H9 (cell line): ENCODE results near the gene CYB5A. TPM values are rescaled to one million over a fixed set of nuclear protein-coding genes. Genes with fewer than 3 reads are reported as not detected.

ENCODE experiments used
- DNase-seq: peaks from one replicate; pipeline ENCODE4 v3.0.0-alpha.2; 2017
- H2AFZ ChIP-seq: one replicate; pipeline ENCODE4 v1.6.1; 2013; ENCODE audit warnings: mild to moderate bottlenecking, low read length, control low read depth, moderate library complexity
- H2AK5ac ChIP-seq: 2 replicates; pipeline ENCODE4 v1.6.1; 2013; ENCODE audit warnings: low read length, control low read depth, mixed read lengths; ENCODE audit not compliant: insufficient read length
- H2BK120ac ChIP-seq: one replicate; pipeline ENCODE4 v1.6.1; 2013; ENCODE audit warnings: low read depth, mild to moderate bottlenecking, low read length, control low read depth, inconsistent platforms; ENCODE audit not compliant: poor library complexity, severe bottlenecking
- H2BK12ac ChIP-seq: 2 replicates; pipeline ENCODE4 v1.6.1; 2013; ENCODE audit warnings: low read length, control low read depth, mixed read lengths, low read depth; ENCODE audit not compliant: insufficient read length
- H2BK15ac ChIP-seq: 2 replicates; pipeline ENCODE4 v1.6.1; 2013; ENCODE audit warnings: low read depth, low read length, control low read depth
- H2BK20ac ChIP-seq: one replicate; pipeline ENCODE4 v1.6.1; 2013; ENCODE audit warnings: low read depth, mild to moderate bottlenecking, low read length, control low read depth, inconsistent platforms; ENCODE audit not compliant: poor library complexity, severe bottlenecking
- H2BK5ac ChIP-seq: 2 replicates; pipeline ENCODE4 v1.6.1; 2013; ENCODE audit warnings: low read length, control low read depth, mixed read lengths; ENCODE audit not compliant: insufficient read length
- H3K14ac ChIP-seq: 2 replicates; pipeline ENCODE4 v1.6.1; 2013; ENCODE audit warnings: low read length, control low read depth; ENCODE audit not compliant: insufficient read depth
- H3K18ac ChIP-seq: 2 replicates; pipeline ENCODE4 v1.6.1; 2013; ENCODE audit warnings: low read depth, mild to moderate bottlenecking, mixed read lengths, low read length, control low read depth; ENCODE audit not compliant: insufficient read length
- H3K23ac ChIP-seq: 2 replicates; pipeline ENCODE4 v1.6.1; 2013; ENCODE audit warnings: low read length, control low read depth, mixed read lengths, low read depth; ENCODE audit not compliant: insufficient read length
- H3K23me2 ChIP-seq: 2 replicates; pipeline ENCODE4 v1.6.1; 2013; ENCODE audit warnings: low read depth, mild to moderate bottlenecking, mixed read lengths, low read length, control low read depth; ENCODE audit not compliant: insufficient read length, poor library complexity, severe bottlenecking
- H3K27ac ChIP-seq: 2 replicates; pipeline ENCODE4 v1.5.1; 2013; ENCODE audit warnings: low read length, control low read depth, mixed read lengths, low read depth; ENCODE audit not compliant: insufficient read length
- H3K27me3 ChIP-seq: 2 replicates; pipeline ENCODE4 v1.6.1; 2013; ENCODE audit warnings: low read length, control low read depth, inconsistent platforms; ENCODE audit not compliant: insufficient read depth
- H3K4ac ChIP-seq: 2 replicates; pipeline ENCODE4 v1.6.1; 2013; ENCODE audit warnings: low read depth, mild to moderate bottlenecking, control low read depth, inconsistent platforms, low read length, moderate library complexity
- H3K4me1 ChIP-seq: 2 replicates; pipeline ENCODE4 v1.6.1; 2013; ENCODE audit warnings: low read length, control low read depth, inconsistent platforms; ENCODE audit not compliant: insufficient read depth
- H3K4me2 ChIP-seq: 2 replicates; pipeline ENCODE4 v1.6.1; 2013; ENCODE audit warnings: low read length, control low read depth, mixed read lengths; ENCODE audit not compliant: insufficient read length, insufficient read depth
- H3K56ac ChIP-seq: 2 replicates; pipeline ENCODE4 v1.6.1; 2013; ENCODE audit warnings: low read depth, mild to moderate bottlenecking, mixed read lengths, low read length, control low read depth; ENCODE audit not compliant: insufficient read length
- H3K79me1 ChIP-seq: 2 replicates; pipeline ENCODE4 v1.6.1; 2013; ENCODE audit warnings: low read depth, mild to moderate bottlenecking, moderate library complexity, low read length, control low read depth, inconsistent platforms; ENCODE audit not compliant: insufficient read depth, poor library complexity, severe bottlenecking
- H3K79me2 ChIP-seq: 2 replicates; pipeline ENCODE4 v1.6.1; 2013; ENCODE audit warnings: low read length, control low read depth, inconsistent platforms; ENCODE audit not compliant: insufficient read depth
- H3K9ac ChIP-seq: 2 replicates; pipeline ENCODE4 v1.6.1; 2013; ENCODE audit warnings: low read length, control low read depth, mixed read lengths; ENCODE audit not compliant: insufficient read length; ENCODE audit errors: extremely low read depth
- H3K9me3 ChIP-seq: one replicate; pipeline ENCODE4 v1.6.1; 2013; ENCODE audit warnings: low read depth, low read length, inconsistent platforms; ENCODE audit not compliant: control insufficient read depth
- H3T11ph ChIP-seq: one replicate; pipeline ENCODE4 v1.6.1; 2013; ENCODE audit warnings: mild to moderate bottlenecking, low read length, control low read depth, inconsistent platforms
- H4K20me1 ChIP-seq: one replicate; pipeline ENCODE4 v1.6.1; 2013; ENCODE audit not compliant: control insufficient read depth, insufficient read length, insufficient read depth
- H4K5ac ChIP-seq: 2 replicates; pipeline ENCODE4 v1.6.1; 2013; ENCODE audit warnings: low read depth, mild to moderate bottlenecking, mixed read lengths, low read length, control low read depth; ENCODE audit not compliant: insufficient read length
- H4K8ac ChIP-seq: replicated peaks from 2 replicates; pipeline ENCODE4 v1.6.1; 2013; ENCODE audit warnings: low read length, control low read depth, mixed read lengths, low read depth; ENCODE audit not compliant: insufficient read length
- H4K91ac ChIP-seq: 2 replicates; pipeline ENCODE4 v1.6.1; 2013; ENCODE audit warnings: low read depth, mild to moderate bottlenecking, moderate library complexity, mixed read lengths, low read length, control low read depth; ENCODE audit not compliant: insufficient read length
- H3K27ac Mint-ChIP-seq, 3 experiments: 2 replicates in 2 of 3; 3 replicates in 1 of 3; pipeline ENCODE4 v1.8.0; 2020 to 2021; ENCODE audit warnings: mixed read lengths in 3 of 3, mild to moderate bottlenecking in 1 of 3, moderate library complexity in 1 of 3
- H3K27me3 Mint-ChIP-seq: 2 replicates; pipeline ENCODE4 v1.8.0; 2021; ENCODE audit warnings: low read depth, mild to moderate bottlenecking, moderate library complexity, mixed read lengths
- H3K36me3 Mint-ChIP-seq, 3 experiments: 2 replicates in 2 of 3; 3 replicates in 1 of 3; pipeline ENCODE4 v1.8.0; 2020 to 2021; ENCODE audit warnings: low read depth in 3 of 3, mixed read lengths in 3 of 3; ENCODE audit not compliant: insufficient read depth in 1 of 3
- H3K4me1 Mint-ChIP-seq, 2 experiments: 2 replicates each; pipeline ENCODE4 v1.8.0; 2020; ENCODE audit warnings: mixed read lengths in 2 of 2
- H3K4me3 Mint-ChIP-seq, 2 experiments: 2 replicates in 1 of 2; 3 replicates in 1 of 2; pipeline ENCODE4 v1.8.0; 2020 to 2021; ENCODE audit warnings: mild to moderate bottlenecking in 2 of 2, mixed read lengths in 2 of 2, moderate library complexity in 1 of 2
- H3K9me3 Mint-ChIP-seq, 2 experiments: 2 replicates in 1 of 2; 3 replicates in 1 of 2; pipeline ENCODE4 v1.8.0; 2020; ENCODE audit warnings: mild to moderate bottlenecking in 2 of 2, mixed read lengths in 2 of 2, moderate library complexity in 1 of 2
- WGBS: extraction: QIAGEN DNeasy Blood & Tissue Kit; methylation state at CpG from one replicate; pipeline ENCODE4 v1.1.7; 2013; ENCODE audit warnings: missing lambda C conversion rate, low lambda C conversion rate, mixed read lengths; ENCODE audit not compliant: insufficient read length; ENCODE audit errors: extremely low coverage; 5-methylcytosine and 5-hydroxymethylcytosine counted together
- total RNA-seq: library from RNA; stranded (reverse); gene quantifications from 2 replicates; pipeline ENCODE4 v1.2.1, GENCODE V29; 2021
- TF ChIP-seq, protein P1 (sequence below): fragments of 200-600 bp; sonication (generic); conservative IDR thresholded peaks from 3 replicates; pipeline ENCODE4 v1.8.0; 2021; ENCODE audit warnings: antibody characterized with exemption, mild to moderate bottlenecking

Gene CYB5A
- total RNA-seq, 1 experiment from 2014 or later, result 93.2 TPM

DNA sequence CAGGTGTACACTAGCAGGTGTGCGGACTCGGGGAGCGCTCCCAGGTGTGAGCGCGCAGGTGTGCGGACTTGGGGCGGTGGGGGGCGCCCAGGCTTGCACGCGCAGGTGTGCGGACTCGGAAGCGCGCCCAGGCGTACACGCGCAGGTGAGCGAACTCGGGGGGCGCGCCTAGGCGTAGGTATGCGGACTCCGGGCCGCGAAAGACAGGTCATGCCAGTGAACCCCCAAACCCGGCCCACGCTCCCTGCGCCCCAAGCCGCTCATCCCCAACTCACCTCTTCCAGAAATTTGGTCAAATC lies 342 bp downstream of the CYB5A start:
- H4K5ac ChIP-seq, result no peak overlapping the region
- H3K27ac Mint-ChIP-seq, result peak overlapping the region; percentile 76 to 96 (median 96); a peak in 6 of 7 replicates

More for the DNA sequence above, 342 bp downstream of the CYB5A start:
- no CpG with 5 or more reads among the region's 30 CpGs for WGBS
- Histone ChIP-seq H3K4me2 (peak overlapping the region; percentile 59), H2AK5ac (no peak overlapping the region), H3K27me3 (no peaks in the 10 kb centered on the region), H3K79me1 (no peaks in the 10 kb centered on the region), H2AFZ (no peak overlapping the region), H3K9ac (peak overlapping the region; percentile 40), H4K91ac (no peak overlapping the region), H2BK15ac (no peak overlapping the region), H3K14ac (0 out of 2 replicates have a peak overlapping the region, but pooled peaks have one; percentile 1), H3K18ac (no peak overlapping the region), H3K23ac (no peak overlapping the region), H3K23me2 (peaks cover 2% of the 10 kb centered on the region), H4K8ac (no peak overlapping the region), H2BK12ac (no peak overlapping the region), H3T11ph (no peak overlapping the region), H3K4me1 (peaks cover 13% of the 10 kb centered on the region; the same call in 1 of the 2 replicates), H3K56ac (no peak overlapping the region), H2BK20ac (no peak overlapping the region), H4K20me1 (no peaks in the 10 kb centered on the region), H3K4ac (no peak overlapping the region), H3K79me2 (peaks cover 11% of the 10 kb centered on the region; the same call in 1 of the 2 replicates), H2BK5ac (no peak overlapping the region), H3K27ac (no peak overlapping the region), H3K9me3 (peaks cover 4% of the 10 kb centered on the region), H2BK120ac (no peak overlapping the region)
- peaks cover 0 to 2% (median 0%) of the 10 kb centered on the region in 3 experiments; a peak in 3 of 7 replicates for H3K36me3 Mint-ChIP-seq
- no peaks in the 10 kb centered on the region; a peak in 3 of 5 replicates for H3K9me3 Mint-ChIP-seq
- H3K4me1 Mint-ChIP-seq, result peaks cover 28 to 32% of the 10 kb centered on the region in 2 experiments
- DNase-seq, result no peak
- TF ChIP-seq, protein P1, sequence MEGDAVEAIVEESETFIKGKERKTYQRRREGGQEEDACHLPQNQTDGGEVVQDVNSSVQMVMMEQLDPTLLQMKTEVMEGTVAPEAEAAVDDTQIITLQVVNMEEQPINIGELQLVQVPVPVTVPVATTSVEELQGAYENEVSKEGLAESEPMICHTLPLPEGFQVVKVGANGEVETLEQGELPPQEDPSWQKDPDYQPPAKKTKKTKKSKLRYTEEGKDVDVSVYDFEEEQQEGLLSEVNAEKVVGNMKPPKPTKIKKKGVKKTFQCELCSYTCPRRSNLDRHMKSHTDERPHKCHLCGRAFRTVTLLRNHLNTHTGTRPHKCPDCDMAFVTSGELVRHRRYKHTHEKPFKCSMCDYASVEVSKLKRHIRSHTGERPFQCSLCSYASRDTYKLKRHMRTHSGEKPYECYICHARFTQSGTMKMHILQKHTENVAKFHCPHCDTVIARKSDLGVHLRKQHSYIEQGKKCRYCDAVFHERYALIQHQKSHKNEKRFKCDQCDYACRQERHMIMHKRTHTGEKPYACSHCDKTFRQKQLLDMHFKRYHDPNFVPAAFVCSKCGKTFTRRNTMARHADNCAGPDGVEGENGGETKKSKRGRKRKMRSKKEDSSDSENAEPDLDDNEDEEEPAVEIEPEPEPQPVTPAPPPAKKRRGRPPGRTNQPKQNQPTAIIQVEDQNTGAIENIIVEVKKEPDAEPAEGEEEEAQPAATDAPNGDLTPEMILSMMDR, result no peak
- peaks cover 3% of the 10 kb centered on the region for H3K27me3 Mint-ChIP-seq
- peak overlapping the region; percentile 87 to 96 for H3K4me3 Mint-ChIP-seq
